Measurements from ENCODE around the gene PCDH11Y. TPM values are rescaled to one million over a fixed set of nuclear protein-coding genes. Genes with fewer than 3 reads are reported as not detected.
"Not testable (repeated sequence)": the region's sequence is repeated elsewhere in the genome, so short reads cannot be mapped to it uniquely, and the experiment has no call there.

The PCDH11Y gene
- total RNA-seq, 1 donor from 2014 or later: not detected

DNA sequence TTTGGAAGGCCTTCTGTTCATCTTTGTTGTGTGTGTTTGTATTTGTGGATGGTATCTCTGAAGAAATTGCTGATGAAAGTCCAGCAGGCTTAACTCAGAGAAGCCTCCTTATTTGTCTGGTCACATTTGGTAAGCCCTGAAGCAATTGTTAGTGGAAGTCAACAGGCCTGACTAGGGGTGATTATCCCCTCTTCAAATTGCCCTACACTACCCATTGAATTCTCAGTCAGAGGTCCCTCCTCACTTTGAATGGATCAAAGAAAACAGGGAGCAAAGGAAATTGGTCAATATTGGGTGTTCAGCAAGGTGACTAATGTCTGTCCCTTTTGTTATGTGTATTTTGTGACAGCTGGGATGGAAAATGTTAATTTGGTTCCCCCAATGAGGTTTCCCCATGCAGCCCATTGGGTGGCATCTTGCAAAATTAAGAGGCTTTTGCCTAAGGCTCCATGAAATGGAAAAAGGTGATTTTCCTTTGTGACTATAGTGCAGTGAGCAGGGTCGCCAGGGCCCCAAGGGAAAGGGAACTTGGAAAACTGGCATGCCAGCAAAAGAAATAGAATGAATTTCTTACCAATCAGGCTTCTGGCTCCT is 709.8 kb downstream of the PCDH11Y start:
- not testable (repeated sequence) for H3K36me3 ChIP-seq (ENCODE audit: control insufficient read depth, insufficient read depth, low read length); DNase-seq (ENCODE audit: low read depth); H3K27me3 ChIP-seq (ENCODE audit: control insufficient read depth, insufficient read depth, low read length); H3K4me3 ChIP-seq (ENCODE audit: low read depth, low read length)

DNA sequence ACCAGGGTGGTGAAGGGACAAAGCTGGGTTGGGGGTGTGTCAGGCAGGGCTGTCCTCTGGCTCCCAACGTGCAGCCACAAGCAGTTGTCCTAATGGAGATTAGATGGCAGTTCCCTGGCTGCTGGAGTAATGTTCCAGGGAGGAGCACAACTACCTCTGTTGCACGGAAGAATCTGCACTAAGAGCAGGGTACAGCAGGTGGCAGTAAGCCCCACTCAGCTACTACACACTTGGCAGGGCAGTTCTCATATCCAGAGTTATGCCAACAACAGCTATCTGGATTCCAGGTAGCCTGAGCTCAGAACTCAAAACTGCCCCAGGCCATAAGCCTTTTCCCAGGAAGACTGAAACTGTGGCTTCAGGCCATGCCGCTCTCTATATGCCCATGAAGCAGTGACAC is 761.3 kb downstream of the PCDH11Y start:
- DNase-seq (ENCODE audit: low read depth); H3K36me3 ChIP-seq (ENCODE audit: control insufficient read depth, insufficient read depth, low read length); H3K27me3 ChIP-seq (ENCODE audit: control insufficient read depth, insufficient read depth, low read length); H3K4me3 ChIP-seq (ENCODE audit: low read depth, low read length): not testable (repeated sequence)

DNA sequence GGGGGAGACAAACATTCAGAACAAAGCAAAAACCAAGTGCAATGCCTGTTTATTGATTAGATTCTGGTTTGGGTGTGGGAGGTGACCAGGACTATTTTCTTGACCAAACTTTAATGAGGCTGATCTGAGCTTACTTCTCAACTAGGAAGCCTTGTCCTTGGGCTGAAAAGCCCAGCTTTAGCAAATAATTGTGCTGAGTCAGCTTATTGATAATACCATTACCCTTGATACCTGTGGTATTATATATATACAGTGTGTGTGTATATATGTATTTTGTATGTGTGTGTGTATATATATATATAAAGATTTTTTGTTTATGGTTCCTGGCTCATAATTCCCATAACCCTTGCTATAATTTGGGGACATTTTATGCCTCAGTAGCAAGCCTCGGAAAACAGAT is 776.4 kb downstream of the PCDH11Y start:
- H3K36me3 ChIP-seq (ENCODE audit: control insufficient read depth, insufficient read depth, low read length); DNase-seq (ENCODE audit: low read depth); H3K27me3 ChIP-seq (ENCODE audit: control insufficient read depth, insufficient read depth, low read length); H3K4me3 ChIP-seq (ENCODE audit: low read depth, low read length): not testable (repeated sequence)

All from kidney epithelial cell (primary cell).